Neural progenitor cell (in vitro differentiated cells): ENCODE measurements around the gene SHLD1. TPM values are rescaled to one million over a fixed set of nuclear protein-coding genes. Genes with fewer than 3 reads are reported as not detected.
"Not testable (repeated sequence)": the region's sequence is repeated elsewhere in the genome, so short reads cannot be mapped to it uniquely, and the experiment has no call there.

Experiments used
- DNase-seq: peaks from one replicate; pipeline ENCODE4 v3.0.0-alpha.2; 2016; ENCODE audit warnings: low spot score
- H2AFZ ChIP-seq: fragments of 200-600 bp; sonication (generic); replicated peaks from 2 replicates; pipeline ENCODE4 v1.6.1; 2016; ENCODE audit warnings: antibody characterized with exemption
- H3F3A ChIP-seq: fragments of 200-600 bp; sonication (generic); 2 replicates; pipeline ENCODE4 v1.6.1; 2016; ENCODE audit warnings: antibody characterized with exemption, low read depth
- H3K27ac ChIP-seq: fragments of 200-600 bp; sonication (generic); 2 replicates; pipeline ENCODE4 v1.5.1; 2016; ENCODE audit warnings: mild to moderate bottlenecking
- H3K27me3 ChIP-seq: fragments of 200-600 bp; sonication (generic); 2 replicates; pipeline ENCODE4 v1.6.1; 2016; ENCODE audit warnings: mild to moderate bottlenecking, moderate library complexity
- H3K36me3 ChIP-seq: fragments of 200-600 bp; sonication (generic); 2 replicates; pipeline ENCODE4 v1.5.1; 2016
- H3K4me1 ChIP-seq: fragments of 200-600 bp; sonication (generic); 2 replicates; pipeline ENCODE4 v1.6.1; 2016; ENCODE audit warnings: mixed run types
- H3K4me2 ChIP-seq: fragments of 200-600 bp; sonication (generic); 2 replicates; pipeline ENCODE4 v1.6.1; 2016
- H3K4me3 ChIP-seq: fragments of 200-600 bp; sonication (generic); 2 replicates; pipeline ENCODE4 v1.5.1; 2016
- H3K79me2 ChIP-seq: fragments of 200-600 bp; sonication (generic); 2 replicates; pipeline ENCODE4 v1.6.1; 2016; ENCODE audit warnings: low read depth
- H3K9ac ChIP-seq: fragments of 200-600 bp; sonication (generic); 2 replicates; pipeline ENCODE4 v1.6.1; 2016
- H3K9me3 ChIP-seq: fragments of 200-600 bp; sonication (generic); 2 replicates; pipeline ENCODE4 v1.5.1; 2016; ENCODE audit warnings: low read depth
- H4K20me1 ChIP-seq: fragments of 200-600 bp; sonication (generic); 2 replicates; pipeline ENCODE4 v1.6.1; 2016; ENCODE audit warnings: low read depth
- H3K27ac Mint-ChIP-seq: 3 replicates; pipeline ENCODE4 v1.8.0; 2021; ENCODE audit warnings: mixed read lengths
- H3K27me3 Mint-ChIP-seq: 2 replicates; pipeline ENCODE4 v1.8.0; 2022; ENCODE audit warnings: low read depth, mild to moderate bottlenecking, inconsistent platforms, moderate library complexity, mixed read lengths; ENCODE audit not compliant: insufficient read depth
- H3K36me3 Mint-ChIP-seq: 3 replicates; pipeline ENCODE4 v1.8.0; 2021; ENCODE audit warnings: mixed read lengths
- H3K4me1 Mint-ChIP-seq: 3 replicates; pipeline ENCODE4 v1.8.0; 2021; ENCODE audit warnings: mixed read lengths
- H3K4me3 Mint-ChIP-seq: 3 replicates; pipeline ENCODE4 v1.8.0; 2021; ENCODE audit warnings: mild to moderate bottlenecking, moderate library complexity, mixed read lengths
- H3K9me3 Mint-ChIP-seq: 3 replicates; pipeline ENCODE4 v1.8.0; 2020; ENCODE audit warnings: mixed read lengths
- EZH2 ChIP-seq: fragments of 200-600 bp; sonication (generic); IDR thresholded peaks from 2 replicates; pipeline ENCODE4 v1.6.1; 2017; ENCODE audit warnings: antibody characterized with exemption, mild to moderate bottlenecking, moderate library complexity
- EZH2phosphoT487 ChIP-seq: fragments of 200-600 bp; sonication (generic); IDR thresholded peaks from 2 replicates; pipeline ENCODE4 v1.6.1; 2017; ENCODE audit warnings: antibody characterized with exemption
- total RNA-seq: library from RNA; depleted of rRNA; stranded (reverse); fragments of >200 nt; gene quantifications from 2 replicates; pipeline ENCODE4 v1.2.3, GENCODE V29; 2015; ENCODE audit warnings: low replicate concordance
- TF ChIP-seq, protein P1 (sequence below): fragments of 200-600 bp; sonication (generic); IDR thresholded peaks from 2 replicates; pipeline ENCODE4 v1.5.1; 2017; ENCODE audit warnings: antibody characterized with exemption, mild to moderate bottlenecking

Gene SHLD1, protein sequence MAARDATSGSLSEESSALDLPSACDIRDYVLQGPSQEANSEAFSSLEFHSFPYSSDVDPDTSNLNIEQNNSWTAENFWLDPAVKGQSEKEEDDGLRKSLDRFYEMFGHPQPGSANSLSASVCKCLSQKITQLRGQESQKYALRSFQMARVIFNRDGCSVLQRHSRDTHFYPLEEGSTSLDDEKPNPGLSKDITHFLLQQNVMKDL
- 5.1 and 9.0 TPM in 2 replicates for total RNA-seq

DNA sequence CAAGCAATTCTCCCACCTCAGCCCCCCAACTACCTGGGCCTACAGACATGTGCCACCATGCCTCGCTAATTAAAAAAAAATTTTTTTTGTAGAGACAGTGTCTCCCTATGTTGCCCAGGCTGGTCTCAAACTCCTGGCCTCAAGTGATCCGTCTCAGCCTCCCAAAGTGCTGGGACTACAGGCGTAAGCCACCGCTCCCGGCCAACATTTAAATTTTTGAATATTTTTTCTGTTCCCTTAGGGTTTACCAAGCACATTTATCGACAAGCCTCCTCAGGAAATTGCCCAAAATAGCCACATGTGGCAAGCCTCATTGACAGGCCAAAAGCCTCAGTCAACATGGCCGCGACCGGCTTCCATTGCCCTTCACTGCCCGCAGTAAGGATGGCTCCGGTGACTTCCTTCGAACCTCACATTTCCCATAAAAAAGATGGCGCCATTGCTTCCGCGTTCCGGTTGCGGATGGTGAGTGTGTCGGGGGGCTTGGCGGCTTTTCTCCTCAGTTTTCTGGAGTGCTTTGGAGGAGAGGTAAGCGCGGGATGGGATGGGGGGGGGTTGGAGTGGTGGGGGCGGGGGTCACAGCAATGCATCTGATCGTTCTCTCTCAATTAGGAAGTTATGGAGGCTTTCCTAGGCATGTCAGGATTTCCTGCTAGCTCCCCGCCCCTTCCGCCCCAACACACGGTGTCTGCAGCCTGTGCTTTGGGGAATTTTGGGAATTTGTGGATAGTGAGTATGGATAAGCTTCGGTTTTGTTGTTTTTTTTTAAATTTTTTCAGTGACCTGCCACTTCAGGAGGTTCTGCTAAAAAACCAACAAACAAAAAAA lies at the start of gene SHLD1:
Gene SHLD1 (plus strand): TSS at position 450 of the 828 bp plus-strand sequence. CDS start 22,465 bp downstream, outside the sequence.
- H2AFZ ChIP-seq, result peak within 1 kb of the TSS; percentile 98
- no peaks in the 10 kb centered on the region for H4K20me1 ChIP-seq
- TF ChIP-seq EZH2, result no peak
- TF ChIP-seq, protein P1, sequence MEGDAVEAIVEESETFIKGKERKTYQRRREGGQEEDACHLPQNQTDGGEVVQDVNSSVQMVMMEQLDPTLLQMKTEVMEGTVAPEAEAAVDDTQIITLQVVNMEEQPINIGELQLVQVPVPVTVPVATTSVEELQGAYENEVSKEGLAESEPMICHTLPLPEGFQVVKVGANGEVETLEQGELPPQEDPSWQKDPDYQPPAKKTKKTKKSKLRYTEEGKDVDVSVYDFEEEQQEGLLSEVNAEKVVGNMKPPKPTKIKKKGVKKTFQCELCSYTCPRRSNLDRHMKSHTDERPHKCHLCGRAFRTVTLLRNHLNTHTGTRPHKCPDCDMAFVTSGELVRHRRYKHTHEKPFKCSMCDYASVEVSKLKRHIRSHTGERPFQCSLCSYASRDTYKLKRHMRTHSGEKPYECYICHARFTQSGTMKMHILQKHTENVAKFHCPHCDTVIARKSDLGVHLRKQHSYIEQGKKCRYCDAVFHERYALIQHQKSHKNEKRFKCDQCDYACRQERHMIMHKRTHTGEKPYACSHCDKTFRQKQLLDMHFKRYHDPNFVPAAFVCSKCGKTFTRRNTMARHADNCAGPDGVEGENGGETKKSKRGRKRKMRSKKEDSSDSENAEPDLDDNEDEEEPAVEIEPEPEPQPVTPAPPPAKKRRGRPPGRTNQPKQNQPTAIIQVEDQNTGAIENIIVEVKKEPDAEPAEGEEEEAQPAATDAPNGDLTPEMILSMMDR, result no peak
- TF ChIP-seq EZH2phosphoT487, result no peak
- DNase-seq, result peak; percentile 89
- Mint-ChIP-seq H3K4me1 (peaks cover 14% of the 10 kb centered on the region), H3K9me3 (peaks cover 2% of the 10 kb centered on the region), H3K36me3 (no peaks in the 10 kb centered on the region), H3K27ac (peak within 1 kb of the TSS; percentile 98), H3K27me3 (no peaks in the 10 kb centered on the region), H3K4me3 (peak within 1 kb of the TSS; percentile 91)
- H3K79me2 ChIP-seq, result peaks cover 11% of the 10 kb centered on the region
- no peaks in the 10 kb centered on the region for H3K36me3 ChIP-seq
- no peaks in the 10 kb centered on the region for H3K9me3 ChIP-seq
- H3K4me2 ChIP-seq, result peak within 1 kb of the TSS; percentile 83
- no peaks in the 10 kb centered on the region for H3K27me3 ChIP-seq
- peak within 1 kb of the TSS; percentile 75 for H3K4me3 ChIP-seq
- peak within 1 kb of the TSS; percentile 93 for H3K27ac ChIP-seq
- H3F3A ChIP-seq, result peaks cover 7% of the 10 kb centered on the region
- H3K4me1 ChIP-seq, result peaks cover 5% of the 10 kb centered on the region
- H3K9ac ChIP-seq, result peak within 1 kb of the TSS; percentile 67

DNA sequence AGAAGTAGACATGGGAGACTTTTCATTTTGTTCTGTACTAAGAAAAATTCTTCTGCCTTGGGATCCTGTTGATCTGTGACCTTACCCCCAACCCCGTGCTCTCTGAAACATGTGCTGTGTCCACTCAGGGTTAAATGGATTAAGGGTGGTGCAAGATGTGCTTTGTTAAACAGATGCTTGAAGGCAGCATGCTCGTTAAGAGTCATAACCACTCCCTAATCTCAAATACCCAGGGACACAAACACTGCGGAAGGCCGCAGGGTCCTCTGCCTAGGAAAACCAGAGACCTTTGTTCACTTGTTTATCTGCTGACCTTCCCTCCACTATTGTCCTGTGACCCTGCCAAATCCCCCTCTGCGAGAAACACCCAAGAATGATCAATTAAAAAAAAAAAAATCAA lies 47.9 kb upstream of the SHLD1 start:
- H3K9me3 ChIP-seq, H3K4me2 ChIP-seq, H3K9me3 Mint-ChIP-seq, H3K9ac ChIP-seq, DNase-seq, H3K36me3 ChIP-seq, H3K4me3 ChIP-seq, H3K27ac Mint-ChIP-seq, H3K27me3 Mint-ChIP-seq, H3K27me3 ChIP-seq, H3K4me1 Mint-ChIP-seq, H4K20me1 ChIP-seq, H3K36me3 Mint-ChIP-seq, H3K79me2 ChIP-seq, H3K27ac ChIP-seq, H3K4me1 ChIP-seq, H3F3A ChIP-seq, H2AFZ ChIP-seq, H3K4me3 Mint-ChIP-seq: not testable (repeated sequence)

DNA sequence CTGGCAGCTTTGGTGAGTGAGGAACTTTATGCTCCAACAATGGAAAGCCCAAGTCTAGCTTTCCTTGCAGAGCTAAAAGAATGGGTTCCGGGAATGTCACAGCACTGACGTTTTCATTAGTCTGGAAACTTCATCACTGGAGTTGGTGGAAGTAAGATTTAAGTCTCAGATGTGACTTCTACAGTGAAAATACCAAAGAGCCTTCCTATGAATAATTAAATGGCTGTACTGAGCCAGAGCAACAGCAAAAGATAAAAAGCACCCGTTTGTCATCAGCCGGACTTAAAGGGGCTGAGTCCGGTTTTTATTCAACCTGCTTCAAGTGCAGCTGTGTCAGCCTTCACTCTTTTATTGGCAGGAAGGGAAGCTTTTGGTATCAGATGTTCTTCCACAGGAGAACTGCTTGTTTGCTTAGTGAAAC lies 46.5 kb upstream of the SHLD1 start:
- TF ChIP-seq, protein P1, result no peak
- TF ChIP-seq EZH2 (no peak), EZH2phosphoT487 (no peak)
- no peaks in the 10 kb centered on the region for H3K27me3 ChIP-seq
- H3K4me2 ChIP-seq, result no peak overlapping the region
- H3K9ac ChIP-seq, result no peak overlapping the region
- Mint-ChIP-seq H3K27me3 (no peaks in the 10 kb centered on the region), H3K36me3 (no peaks in the 10 kb centered on the region), H3K4me1 (peaks cover 6% of the 10 kb centered on the region), H3K4me3 (no peak overlapping the region), H3K27ac (no peak overlapping the region), H3K9me3 (peaks cover 3% of the 10 kb centered on the region)
- no peak overlapping the region for H3K27ac ChIP-seq
- no peaks in the 10 kb centered on the region for H3F3A ChIP-seq
- no peaks in the 10 kb centered on the region for H4K20me1 ChIP-seq
- no peak for DNase-seq
- H3K4me3 ChIP-seq, result no peak overlapping the region
- H3K79me2 ChIP-seq, result no peaks in the 10 kb centered on the region
- no peaks in the 10 kb centered on the region for H3K4me1 ChIP-seq
- no peaks in the 10 kb centered on the region for H3K36me3 ChIP-seq
- no peaks in the 10 kb centered on the region for H3K9me3 ChIP-seq
- H2AFZ ChIP-seq, result no peak overlapping the region

DNA sequence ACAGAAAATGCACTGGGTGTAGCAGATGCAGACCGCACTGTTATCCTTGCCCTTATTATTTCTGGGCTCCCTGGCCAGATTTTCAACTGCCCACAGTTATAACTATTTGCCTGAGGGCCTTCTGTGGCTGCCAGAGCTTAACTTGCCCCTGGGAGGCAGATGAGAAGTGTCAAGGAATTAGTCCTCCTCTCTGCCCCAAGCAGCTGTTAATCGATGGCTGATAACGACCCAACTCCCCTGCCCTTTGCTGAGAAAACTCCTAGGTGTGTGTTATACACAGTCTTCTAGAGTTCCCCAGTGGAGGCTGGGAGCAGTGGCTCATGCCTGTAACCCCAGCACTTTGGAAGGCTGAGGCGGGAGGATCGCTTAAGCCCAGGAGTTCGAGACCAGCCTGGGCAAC lies 44.4 kb upstream of the SHLD1 start:
- no peaks in the 10 kb centered on the region for H3K79me2 ChIP-seq
- Mint-ChIP-seq H3K9me3 (peaks cover 2% of the 10 kb centered on the region), H3K4me1 (peaks cover 6% of the 10 kb centered on the region)

More for the DNA sequence above, 44.4 kb upstream of the SHLD1 start:
- Mint-ChIP-seq H3K4me3 (no peak overlapping the region), H3K27me3 (no peaks in the 10 kb centered on the region), H3K27ac (no peak overlapping the region), H3K36me3 (no peaks in the 10 kb centered on the region)
- Histone ChIP-seq H3K27ac (no peak overlapping the region), H3K4me1 (peaks cover 4% of the 10 kb centered on the region), H3K27me3 (no peaks in the 10 kb centered on the region), H3K4me3 (no peak overlapping the region), H4K20me1 (no peaks in the 10 kb centered on the region), H3K9ac (no peak overlapping the region), H3F3A (no peaks in the 10 kb centered on the region), H3K4me2 (no peak overlapping the region), H3K9me3 (no peaks in the 10 kb centered on the region), H2AFZ (no peak overlapping the region), H3K36me3 (no peaks in the 10 kb centered on the region)
- DNase-seq, result no peak
- TF ChIP-seq EZH2phosphoT487 (no peak), EZH2 (no peak)
- TF ChIP-seq, protein P1, result no peak
